A673 (cell line): ENCODE results near the gene CYFIP2. TPM values are rescaled to one million over a fixed set of nuclear protein-coding genes. Genes with fewer than 3 reads are reported as not detected.

Source experiments
- BruUV-seq: library from RNA; stranded (reverse); fragments of 400-500 nt; replicated peaks from 2 replicates; lab custom pipeline; 2021; lab: Mats Ljungman, UMichigan
- CTCF ChIA-PET: fragments of 300-600 bp; sonication (Branson Sonifier 250); formaldehyde crosslinking; loops from one replicate; lab custom pipeline; 2022; ENCODE audit warnings: antibody characterized with exemption; lab: Charles Lee
- POLR2A ChIA-PET: fragments of 300-600 bp; sonication (Branson Sonifier 250); formaldehyde crosslinking; loops from one replicate; lab custom pipeline; 2022; ENCODE audit warnings: antibody characterized with exemption; ENCODE audit not compliant: low non-redundant PET; lab: Charles Lee
- DNase-seq: peaks from one replicate; pipeline ENCODE4 v3.0.0-alpha.2; 2015; ENCODE audit warnings: low spot score
- H3K27ac ChIP-seq: fragments of 200-600 bp; sonication (generic); 2 replicates; pipeline ENCODE4 v1.5.1; 2016; ENCODE audit warnings: mixed run types, low read depth, mild to moderate bottlenecking, mixed read lengths, antibody characterized with exemption, low read length; ENCODE audit not compliant: poor library complexity, severe bottlenecking
- H3K27me3 ChIP-seq: fragments of 200-600 bp; sonication (generic); replicated peaks from 2 replicates; pipeline ENCODE4 v1.6.1; 2017; ENCODE audit warnings: mixed run types, low read depth, mild to moderate bottlenecking, mixed read lengths, antibody characterized with exemption, low read length; ENCODE audit not compliant: insufficient read depth, poor library complexity
- H3K36me3 ChIP-seq: fragments of 200-600 bp; sonication (generic); 2 replicates; pipeline ENCODE4 v1.6.1; 2016; ENCODE audit warnings: mixed run types, mild to moderate bottlenecking, mixed read lengths, antibody characterized with exemption, low read length; ENCODE audit not compliant: insufficient read depth, poor library complexity, severe bottlenecking
- H3K4me1 ChIP-seq: fragments of 200-600 bp; sonication (generic); 2 replicates; pipeline ENCODE4 v1.6.1; 2017; ENCODE audit warnings: mixed run types, mild to moderate bottlenecking, mixed read lengths, antibody characterized with exemption, low read length; ENCODE audit not compliant: insufficient read depth, poor library complexity, severe bottlenecking
- H3K4me3 ChIP-seq: fragments of 200-600 bp; sonication (generic); 2 replicates; pipeline ENCODE4 v1.5.1; 2016; ENCODE audit warnings: low read depth, mixed run types, mild to moderate bottlenecking, mixed read lengths, low read length; ENCODE audit not compliant: poor library complexity, severe bottlenecking
- H3K9me3 ChIP-seq: fragments of 200-600 bp; sonication (generic); 2 replicates; pipeline ENCODE4 v1.6.1; 2016; ENCODE audit warnings: mixed run types, low read depth, mild to moderate bottlenecking, mixed read lengths, antibody characterized with exemption, low read length; ENCODE audit not compliant: poor library complexity, severe bottlenecking
- EZH2 ChIP-seq: fragments of 200-600 bp; sonication (generic); IDR thresholded peaks from 2 replicates; pipeline ENCODE4 v1.6.1; 2017; ENCODE audit warnings: borderline replicate concordance, low read depth, mild to moderate bottlenecking, mixed read lengths, antibody characterized with exemption, low read length; ENCODE audit not compliant: poor library complexity, severe bottlenecking
- intact Hi-C: fragments of 100-400 bp; cut with micrococcal nuclease; formaldehyde crosslinking; loops from one replicate; pipeline ENCODE4 v1.10.0; 2022; ENCODE audit not compliant: unreplicated experiment
- total RNA-seq: library from RNA; stranded (reverse); gene quantifications from 2 replicates; pipeline ENCODE4 v1.2.3, GENCODE V29; 2021
- TF ChIP-seq, protein P1 (sequence below): fragments of 300-800, 200-600 bp; sonication (generic); conservative IDR thresholded peaks from 2 replicates; pipeline ENCODE4 v1.5.1; 2017; ENCODE audit warnings: low read depth, mild to moderate bottlenecking, antibody characterized with exemption, low read length, moderate library complexity, mixed read lengths

CYFIP2 gene
- total RNA-seq, 1 experiment from 2014 or later: 17.2 TPM

DNA sequence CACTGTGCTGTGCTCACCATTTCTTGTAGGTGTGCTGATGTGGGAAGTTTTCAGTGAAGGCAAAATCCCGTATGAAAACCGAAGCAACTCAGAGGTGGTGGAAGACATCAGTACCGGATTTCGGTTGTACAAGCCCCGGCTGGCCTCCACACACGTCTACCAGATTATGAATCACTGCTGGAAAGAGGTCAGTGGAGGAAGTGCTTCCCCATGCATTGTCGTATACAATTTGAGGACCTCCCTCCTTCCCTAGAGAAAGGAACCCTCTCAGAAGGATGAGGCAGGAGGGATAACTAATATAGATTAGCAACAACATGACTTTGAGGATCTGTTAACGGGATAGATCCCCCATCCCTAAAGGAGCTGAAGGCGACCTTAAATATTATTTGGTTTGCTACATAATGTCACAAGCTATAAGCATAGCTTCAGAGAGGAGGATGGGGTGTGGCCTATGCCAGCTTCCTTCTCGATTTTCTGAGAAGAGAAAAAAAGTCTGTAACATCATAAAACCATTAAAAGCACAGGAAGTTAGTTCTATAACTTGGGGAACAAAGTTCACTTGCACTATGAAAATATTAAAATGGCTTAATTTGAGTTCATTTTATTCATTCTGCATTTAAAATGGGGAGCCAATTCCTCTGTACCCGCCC lies 17.0 kb upstream of the CYFIP2 start:
- Histone ChIP-seq H3K36me3 (no peaks in the 10 kb centered on the region), H3K4me3 (no peak overlapping the region), H3K9me3 (no peaks in the 10 kb centered on the region), H3K27me3 (no peaks in the 10 kb centered on the region), H3K4me1 (no peaks in the 10 kb centered on the region), H3K27ac (no peak overlapping the region)
- intact Hi-C loops: no loop called here
- ChIA-PET CTCF (no interaction called here), POLR2A (no interaction called here)
- DNase-seq: no peak
- no TSS peak for BruUV-seq
- no peak for TF ChIP-seq EZH2
- TF ChIP-seq, protein P1, sequence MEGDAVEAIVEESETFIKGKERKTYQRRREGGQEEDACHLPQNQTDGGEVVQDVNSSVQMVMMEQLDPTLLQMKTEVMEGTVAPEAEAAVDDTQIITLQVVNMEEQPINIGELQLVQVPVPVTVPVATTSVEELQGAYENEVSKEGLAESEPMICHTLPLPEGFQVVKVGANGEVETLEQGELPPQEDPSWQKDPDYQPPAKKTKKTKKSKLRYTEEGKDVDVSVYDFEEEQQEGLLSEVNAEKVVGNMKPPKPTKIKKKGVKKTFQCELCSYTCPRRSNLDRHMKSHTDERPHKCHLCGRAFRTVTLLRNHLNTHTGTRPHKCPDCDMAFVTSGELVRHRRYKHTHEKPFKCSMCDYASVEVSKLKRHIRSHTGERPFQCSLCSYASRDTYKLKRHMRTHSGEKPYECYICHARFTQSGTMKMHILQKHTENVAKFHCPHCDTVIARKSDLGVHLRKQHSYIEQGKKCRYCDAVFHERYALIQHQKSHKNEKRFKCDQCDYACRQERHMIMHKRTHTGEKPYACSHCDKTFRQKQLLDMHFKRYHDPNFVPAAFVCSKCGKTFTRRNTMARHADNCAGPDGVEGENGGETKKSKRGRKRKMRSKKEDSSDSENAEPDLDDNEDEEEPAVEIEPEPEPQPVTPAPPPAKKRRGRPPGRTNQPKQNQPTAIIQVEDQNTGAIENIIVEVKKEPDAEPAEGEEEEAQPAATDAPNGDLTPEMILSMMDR: no peak

DNA sequence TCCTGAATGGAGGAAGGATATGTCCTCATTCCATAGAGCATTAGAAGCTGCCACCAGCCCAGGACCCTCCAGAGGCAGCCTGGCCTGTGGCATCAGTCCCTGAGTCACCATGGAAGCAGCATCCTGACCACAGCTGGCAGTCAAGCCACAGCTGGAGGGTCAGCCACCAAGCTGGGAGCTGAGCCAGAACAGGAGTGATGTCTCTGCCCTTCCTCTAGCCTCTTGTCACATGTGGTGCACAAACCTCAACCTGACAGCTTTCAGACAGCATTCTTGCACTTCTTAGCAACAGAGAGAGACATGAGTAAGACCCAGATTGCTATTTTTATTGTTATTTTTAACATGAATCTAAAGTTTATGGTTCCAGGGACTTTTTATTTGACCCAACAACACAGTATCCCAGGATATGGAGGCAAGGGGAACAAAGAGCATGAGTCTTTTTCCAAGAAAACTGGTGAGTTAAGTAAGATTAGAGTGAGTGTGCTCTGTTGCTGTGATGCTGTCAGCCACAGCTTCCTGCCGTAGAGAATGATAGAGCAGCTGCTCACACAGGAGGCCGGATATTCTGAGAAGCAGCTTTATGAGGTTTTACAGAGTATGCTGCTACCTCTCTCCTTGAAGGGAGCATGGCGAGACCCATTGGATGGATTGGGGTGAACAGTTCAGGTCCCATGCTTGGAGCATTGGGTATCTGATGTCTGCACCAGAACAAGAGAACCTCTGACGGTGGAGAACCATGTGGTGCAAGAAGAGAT lies 13.0 kb upstream of the CYFIP2 start:
- no peaks in the 10 kb centered on the region for H3K9me3 ChIP-seq
- no peak overlapping the region for H3K27ac ChIP-seq
- H3K27me3 ChIP-seq: no peaks in the 10 kb centered on the region
- no peaks in the 10 kb centered on the region for H3K4me1 ChIP-seq
- no TSS peak for BruUV-seq
- POLR2A ChIA-PET: no interaction called here
- intact Hi-C loops: loop anchor here (2.0 to 5.0 kb wide), 2 partner anchors 60 to 224 kb away; no protein-coding TSS in a partner anchor
- CTCF ChIA-PET: no interaction called here
- no peak overlapping the region for H3K4me3 ChIP-seq
- TF ChIP-seq, protein P1: no peak
- no peak for TF ChIP-seq EZH2
- DNase-seq: no peak
- H3K36me3 ChIP-seq: no peaks in the 10 kb centered on the region

DNA sequence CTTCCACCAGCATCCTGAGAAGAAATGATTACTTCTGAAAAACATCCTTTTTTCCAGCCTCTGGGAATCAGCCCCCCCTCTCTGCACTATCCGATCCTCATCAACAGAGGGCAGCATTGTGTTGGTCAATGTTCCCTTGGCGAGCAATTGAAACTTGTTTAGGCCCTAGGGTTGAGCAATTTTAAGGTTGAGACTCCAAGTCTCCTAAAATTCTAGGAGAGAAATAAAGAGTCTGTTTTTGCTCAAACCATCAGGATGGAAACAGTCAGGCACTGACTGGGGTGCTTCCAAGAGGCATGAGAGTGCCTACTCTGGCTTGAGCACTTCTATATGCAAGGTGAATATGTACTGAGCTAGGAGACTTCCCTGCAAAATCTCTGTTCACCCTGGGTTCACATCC lies 12.4 kb upstream of the CYFIP2 start:
- peak; percentile 42 for DNase-seq
- Histone ChIP-seq H3K27ac (no peak overlapping the region), H3K4me3 (no peak overlapping the region), H3K27me3 (no peaks in the 10 kb centered on the region), H3K36me3 (no peaks in the 10 kb centered on the region), H3K9me3 (no peaks in the 10 kb centered on the region), H3K4me1 (no peaks in the 10 kb centered on the region)
- intact Hi-C loops: loop anchor here (2.0 to 5.0 kb wide), 2 partner anchors 59 to 224 kb away; no protein-coding TSS in a partner anchor
- ChIA-PET POLR2A (no interaction called here), CTCF (interaction anchor here (0.6 kb wide), 1 partner anchor 218 kb away, joined by 3 read pairs; no protein-coding TSS in a partner anchor)
- no TSS peak for BruUV-seq
- TF ChIP-seq, protein P1: peak; percentile 71
- TF ChIP-seq EZH2: no peak
